ENCODE data around the gene OCA2.

The OCA2 gene

GRCh38 chr15:27828746-27829145, 270.4 kb downstream of the OCA2 start:
- DNase-seq (ENCODE audit: low read depth): no peak
- H3K4me3 ChIP-seq (ENCODE audit: low read depth, low read length): no peak overlapping the region
- TF ChIP-seq, protein P1, sequence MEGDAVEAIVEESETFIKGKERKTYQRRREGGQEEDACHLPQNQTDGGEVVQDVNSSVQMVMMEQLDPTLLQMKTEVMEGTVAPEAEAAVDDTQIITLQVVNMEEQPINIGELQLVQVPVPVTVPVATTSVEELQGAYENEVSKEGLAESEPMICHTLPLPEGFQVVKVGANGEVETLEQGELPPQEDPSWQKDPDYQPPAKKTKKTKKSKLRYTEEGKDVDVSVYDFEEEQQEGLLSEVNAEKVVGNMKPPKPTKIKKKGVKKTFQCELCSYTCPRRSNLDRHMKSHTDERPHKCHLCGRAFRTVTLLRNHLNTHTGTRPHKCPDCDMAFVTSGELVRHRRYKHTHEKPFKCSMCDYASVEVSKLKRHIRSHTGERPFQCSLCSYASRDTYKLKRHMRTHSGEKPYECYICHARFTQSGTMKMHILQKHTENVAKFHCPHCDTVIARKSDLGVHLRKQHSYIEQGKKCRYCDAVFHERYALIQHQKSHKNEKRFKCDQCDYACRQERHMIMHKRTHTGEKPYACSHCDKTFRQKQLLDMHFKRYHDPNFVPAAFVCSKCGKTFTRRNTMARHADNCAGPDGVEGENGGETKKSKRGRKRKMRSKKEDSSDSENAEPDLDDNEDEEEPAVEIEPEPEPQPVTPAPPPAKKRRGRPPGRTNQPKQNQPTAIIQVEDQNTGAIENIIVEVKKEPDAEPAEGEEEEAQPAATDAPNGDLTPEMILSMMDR (IDR thresholded peaks at IDR 0.05; ENCODE audit: low read depth, low read length, missing control alignments): no peak

- no peak overlapping the region for H3K4me3 ChIP-seq (ENCODE audit: low read depth, low read length)
- DNase-seq (ENCODE audit: low read depth): no peak
- TF ChIP-seq, protein P1 (IDR thresholded peaks at IDR 0.05; ENCODE audit: low read depth, low read length, missing control alignments): no peak
Measured at GRCh38 chr15:27826902-27827714, 272.0 kb downstream of the OCA2 start.

- DNase-seq (ENCODE audit: low read depth): no peak
- TF ChIP-seq, protein P1 (IDR thresholded peaks at IDR 0.05; ENCODE audit: low read depth, low read length, missing control alignments): no peak
- no peak overlapping the region for H3K4me3 ChIP-seq (ENCODE audit: low read depth, low read length)
Measured at GRCh38 chr15:27826411-27826810, 272.7 kb downstream of the OCA2 start.

DNA sequence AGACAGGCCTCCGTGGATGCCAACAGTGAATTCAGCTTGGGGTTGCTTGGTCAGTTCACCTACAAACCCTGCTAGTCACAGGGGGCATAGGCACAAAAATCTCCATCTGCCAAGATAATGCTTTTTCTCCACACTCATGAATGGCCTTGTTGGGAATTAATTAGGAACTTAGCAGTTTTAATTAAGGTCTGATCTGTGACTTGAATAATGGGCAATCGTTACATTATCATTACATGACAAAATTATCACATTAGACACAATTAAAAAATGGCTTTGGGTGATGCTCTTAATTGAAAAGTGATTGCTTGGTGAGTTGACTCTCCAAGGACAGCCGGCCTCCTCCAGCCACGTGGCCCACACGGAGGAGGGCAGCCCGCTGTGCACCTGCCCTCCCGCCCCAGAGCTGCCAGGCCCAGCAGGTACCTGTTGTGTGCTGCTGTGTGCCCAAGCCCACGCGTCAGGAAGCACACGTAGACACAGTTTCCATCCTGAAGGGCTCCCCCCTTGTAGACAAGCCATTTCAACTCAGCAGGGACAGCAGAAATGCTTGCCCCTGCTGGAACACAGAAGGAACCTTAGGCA, 274.2 kb downstream of the OCA2 start:
- no peak overlapping the region for H3K4me3 ChIP-seq (ENCODE audit: low read depth, low read length)
- TF ChIP-seq, protein P1 (IDR thresholded peaks at IDR 0.05; ENCODE audit: low read depth, low read length, missing control alignments): no peak
- DNase-seq (ENCODE audit: low read depth): no peak

- TF ChIP-seq, protein P1 (IDR thresholded peaks at IDR 0.05; ENCODE audit: low read depth, low read length, missing control alignments): no peak
- no peak for DNase-seq (ENCODE audit: low read depth)
- no peak overlapping the region for H3K4me3 ChIP-seq (ENCODE audit: low read depth, low read length)
Measured at GRCh38 chr15:27821273-27821672, 277.8 kb downstream of the OCA2 start.

GRCh38 chr15:27820722-27821121, 278.4 kb downstream of the OCA2 start:
- TF ChIP-seq, protein P1 (IDR thresholded peaks at IDR 0.05; ENCODE audit: low read depth, low read length, missing control alignments): no peak
- no peak for DNase-seq (ENCODE audit: low read depth)
- H3K4me3 ChIP-seq (ENCODE audit: low read depth, low read length): no peak overlapping the region

Measured in GM12864 (cell line).